CD4-positive, alpha-beta T cell treated with Interleukin-6 at 100 ng/mL for 8 hours (primary cell): ENCODE data around the gene PHLPP1.
"Not testable (repeated sequence)": the region's sequence is repeated elsewhere in the genome, so short reads cannot be mapped to it uniquely, and the experiment has no call there.

ENCODE experiments used
- DNase-seq: peaks from one replicate; pipeline ENCODE4 v3.0.0-alpha.2; 2020; ENCODE audit warnings: mixed read lengths, low spot score

PHLPP1 gene

DNA sequence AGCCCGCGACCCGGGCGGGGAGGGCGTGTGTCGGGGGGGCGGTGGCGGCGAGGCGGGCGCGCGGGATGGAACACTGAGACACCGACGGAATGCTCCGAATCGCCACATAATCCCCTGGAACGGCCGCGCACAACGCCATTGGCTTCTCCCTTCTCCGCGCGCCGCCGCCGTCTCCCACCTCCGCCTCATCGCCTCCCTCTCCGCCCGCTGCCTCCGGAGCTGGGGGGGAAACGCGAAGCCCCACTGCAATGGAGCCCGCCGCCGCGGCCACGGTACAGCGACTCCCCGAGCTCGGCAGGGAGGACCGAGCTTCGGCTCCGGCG is at the start of gene PHLPP1:
Gene PHLPP1, plus strand, starts transcription at position 106 of the 323 bp plus-strand sequence. Its CDS starts 143 bp downstream, at position 249.
- no peak for DNase-seq

DNA sequence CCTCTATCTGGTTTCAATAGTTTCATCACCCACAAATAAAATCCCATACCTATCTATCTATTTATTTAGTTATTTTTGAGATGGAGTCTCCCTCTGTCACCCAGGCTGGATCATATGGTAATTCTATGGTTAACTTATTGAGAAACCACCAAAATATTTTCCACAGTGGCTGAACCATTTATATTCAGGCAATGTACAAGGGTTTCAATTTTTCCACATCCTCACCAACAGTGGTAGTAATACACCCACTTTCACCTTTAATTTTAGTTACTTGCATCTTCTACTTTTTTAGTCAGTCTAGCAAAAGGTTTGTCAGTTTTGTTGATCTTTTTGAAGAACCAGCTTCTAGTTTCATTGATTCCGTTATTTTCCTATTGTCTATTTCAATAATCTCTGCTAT is 46.1 kb upstream of the PHLPP1 start:
- no peak for DNase-seq

DNA sequence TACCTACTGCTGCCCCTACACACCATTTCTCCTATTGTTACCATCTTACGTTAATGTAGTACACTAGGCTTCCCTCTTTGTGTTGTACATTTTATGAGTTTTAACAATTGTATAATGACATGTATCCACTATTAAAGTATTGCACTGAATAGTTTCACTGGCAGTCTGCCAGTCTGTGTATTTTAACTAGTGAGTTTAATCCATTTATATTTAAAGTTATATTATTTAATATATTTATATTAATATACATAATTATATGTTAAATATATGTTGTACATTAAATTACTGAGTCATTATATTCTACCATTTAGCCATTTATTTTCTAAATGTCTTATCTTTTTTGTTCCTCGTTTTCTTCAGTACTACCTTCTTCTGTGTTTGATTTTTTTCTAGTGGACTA is 44.8 kb upstream of the PHLPP1 start:
- DNase-seq = no peak

DNA sequence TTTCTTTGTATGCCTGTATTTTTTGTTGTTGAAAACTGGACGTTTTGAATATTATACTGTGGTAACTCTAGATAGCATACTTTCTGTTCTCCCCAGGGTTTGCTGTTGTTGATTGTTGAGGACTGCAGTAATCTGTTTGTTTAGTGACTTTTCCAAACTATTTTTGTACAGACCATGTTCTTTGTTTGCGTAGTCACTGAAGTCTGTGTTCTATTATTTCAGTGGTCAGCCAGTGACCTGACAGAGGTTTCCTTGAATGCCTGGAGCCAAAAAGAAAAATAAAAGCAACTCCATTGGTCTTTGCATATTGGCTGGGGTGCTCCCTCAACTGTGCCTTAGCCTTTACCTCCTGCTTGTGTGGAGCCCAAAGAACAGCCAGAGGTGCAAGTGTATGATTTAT is 42.7 kb upstream of the PHLPP1 start:
- no peak for DNase-seq

GRCh38 chr18:62678847-62679485 is 36.4 kb upstream of the PHLPP1 start:
- no peak for DNase-seq

- no peak for DNase-seq
Observed at GRCh38 chr18:62682371-62682770, 33.0 kb upstream of the PHLPP1 start.

DNA sequence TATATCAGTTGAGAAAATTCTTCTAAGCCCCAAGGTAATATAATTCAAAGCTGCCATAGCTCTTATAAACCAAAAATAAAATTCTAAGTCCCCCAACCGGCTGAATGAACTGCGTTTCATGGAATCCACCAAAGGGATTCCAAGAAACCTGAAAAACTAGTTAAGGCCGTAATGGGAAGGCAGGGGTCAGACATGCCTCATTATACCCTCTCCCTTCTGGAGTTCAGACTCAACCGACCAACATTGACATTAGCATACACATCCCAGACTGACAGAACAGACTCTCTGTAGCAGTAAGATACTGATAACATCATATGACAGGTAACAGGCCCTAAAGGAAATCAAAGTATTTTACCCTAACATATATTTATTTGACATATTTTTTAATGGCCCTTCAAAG is 31.4 kb upstream of the PHLPP1 start:
- no peak for DNase-seq

DNA sequence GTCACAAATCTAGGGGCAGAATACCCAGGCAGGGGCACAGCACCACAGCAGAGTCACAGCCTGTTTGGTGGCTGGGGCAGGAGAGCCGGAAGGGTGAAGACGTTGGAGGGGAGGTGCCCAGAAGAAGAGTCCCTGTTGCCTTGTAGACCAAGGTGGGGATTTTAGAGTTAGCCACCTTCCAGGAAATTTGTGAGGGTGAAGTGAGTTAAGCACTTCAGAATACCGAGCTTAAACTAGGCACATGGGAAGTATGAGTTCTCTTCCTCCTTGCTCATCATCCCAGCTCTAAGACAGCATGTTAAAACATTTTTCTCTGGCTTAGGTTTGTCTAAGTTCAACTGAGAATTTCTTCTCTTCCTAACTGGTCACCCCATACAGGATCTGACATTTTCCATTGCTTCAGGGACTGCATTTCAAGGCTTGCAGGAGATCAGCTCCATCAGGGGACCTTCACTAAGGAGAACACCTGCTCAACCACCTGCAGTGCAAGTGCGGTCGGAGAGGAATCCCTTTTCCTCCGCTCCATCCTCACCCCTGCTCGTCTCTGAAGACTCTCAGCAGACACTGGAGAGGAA is 26.5 kb upstream of the PHLPP1 start:
- no peak for DNase-seq

DNA sequence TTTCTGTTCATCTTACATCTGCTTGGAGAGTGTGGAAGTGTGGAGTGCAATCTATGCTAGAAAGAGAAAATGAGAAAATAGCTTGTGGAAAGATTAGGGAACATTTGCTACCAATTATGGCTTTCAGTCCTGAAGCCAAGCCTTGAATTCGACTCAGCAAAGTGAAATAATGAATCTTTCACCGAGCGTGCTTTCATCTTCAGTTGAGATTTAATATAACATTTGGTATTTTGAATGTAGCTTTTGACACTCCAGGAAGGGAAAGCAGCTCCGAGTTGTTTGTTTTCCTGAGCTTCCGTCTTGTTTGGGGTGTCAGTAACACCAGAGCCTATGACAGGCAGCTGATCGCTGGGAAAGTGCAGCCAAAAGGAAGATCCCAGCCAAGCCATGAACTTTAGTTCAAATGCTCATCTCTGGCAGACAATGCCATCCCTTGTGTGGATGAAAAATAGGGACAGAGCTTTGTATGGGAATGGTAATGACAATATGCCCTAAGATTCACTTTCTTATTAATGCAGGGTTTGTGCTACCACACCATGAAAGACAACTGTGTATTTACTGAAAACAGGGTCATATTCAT is 25.0 kb upstream of the PHLPP1 start:
- no peak for DNase-seq

DNA sequence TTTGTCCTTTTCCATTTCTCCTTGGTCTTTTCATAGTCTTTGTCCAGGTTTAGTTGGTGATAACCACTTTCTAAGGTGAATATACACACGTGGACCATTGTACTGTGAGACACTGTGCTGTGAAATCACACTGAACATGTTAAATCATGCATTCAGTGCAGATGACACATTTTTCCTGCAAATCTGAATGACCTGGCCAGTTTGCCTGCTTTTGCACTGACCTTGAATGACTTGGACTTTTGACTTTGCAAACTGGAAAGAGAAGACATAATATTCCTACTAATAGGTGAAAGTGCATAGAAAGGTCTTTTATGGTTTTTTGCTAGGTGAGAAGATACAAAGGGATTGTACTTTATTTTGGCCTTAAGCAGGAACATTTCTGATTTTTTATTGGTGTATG is 21.7 kb upstream of the PHLPP1 start:
- DNase-seq = no peak

DNA sequence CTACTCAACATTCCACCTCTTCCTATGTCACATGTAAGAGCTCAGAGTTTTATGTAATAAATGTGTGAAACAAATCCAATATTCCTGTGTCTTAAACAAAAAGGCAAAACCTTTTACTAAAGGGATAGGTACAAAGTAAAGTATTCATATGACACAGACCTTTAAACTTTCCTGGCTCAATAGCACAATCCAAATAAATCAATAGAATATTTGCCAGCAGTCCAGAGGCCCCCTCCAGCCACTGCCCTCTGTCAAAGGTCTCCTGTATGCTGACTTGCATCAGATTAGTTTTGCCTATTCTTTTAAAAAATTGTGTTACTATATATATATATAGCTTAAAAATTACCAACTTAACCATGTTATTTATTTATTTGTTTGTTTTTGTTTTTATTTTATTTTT is 17.7 kb upstream of the PHLPP1 start:
- DNase-seq = no peak

DNA sequence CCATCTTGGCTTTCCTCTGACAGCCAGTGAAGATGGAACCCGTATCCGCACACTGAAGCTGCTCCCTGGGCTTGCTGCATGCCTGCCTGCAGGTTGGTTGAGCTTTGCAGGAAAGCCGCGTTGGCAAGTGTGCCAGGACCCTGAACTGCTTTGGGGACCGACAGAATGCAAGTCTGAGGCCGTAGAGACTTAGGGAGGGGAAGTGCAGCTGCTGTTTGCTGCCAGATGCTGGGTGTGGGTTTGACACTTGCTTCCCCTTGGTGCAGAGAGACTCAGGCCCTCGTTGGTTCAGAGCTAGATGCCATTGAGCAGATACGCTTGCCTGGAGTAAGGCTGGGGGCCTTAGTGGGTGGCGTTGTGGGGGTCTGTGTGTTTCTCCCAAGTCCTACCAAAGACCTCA is 13.1 kb upstream of the PHLPP1 start:
- no peak for DNase-seq

DNA sequence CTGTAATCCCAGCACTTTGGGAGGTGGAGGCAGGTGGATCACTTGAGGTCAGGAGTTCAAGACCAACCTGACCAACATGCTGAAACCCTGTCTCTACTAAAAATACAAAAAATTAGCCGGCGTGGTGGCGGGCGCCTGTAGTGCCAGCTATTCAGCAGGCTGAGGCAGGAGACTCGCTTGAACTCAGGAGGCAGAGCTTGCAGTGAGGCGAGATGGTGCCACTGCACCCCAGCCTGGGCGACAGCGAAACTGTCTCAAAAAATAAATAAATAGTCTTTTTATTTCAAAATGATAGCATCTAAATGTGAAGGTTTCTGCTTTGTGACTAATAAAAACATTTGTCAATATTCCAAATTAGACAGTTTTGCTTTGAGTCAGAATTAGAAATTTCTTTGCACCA is 8.5 kb upstream of the PHLPP1 start:
- DNase-seq = not testable (repeated sequence)

GRCh38 chr18:62709908-62710307 is 5.4 kb upstream of the PHLPP1 start:
- DNase-seq = not testable (repeated sequence)

GRCh38 chr18:62710417-62710816 is 4.9 kb upstream of the PHLPP1 start:
- DNase-seq = no peak

- DNase-seq = no peak
Observed at GRCh38 chr18:62711781-62712180, 3.6 kb upstream of the PHLPP1 start.

DNA sequence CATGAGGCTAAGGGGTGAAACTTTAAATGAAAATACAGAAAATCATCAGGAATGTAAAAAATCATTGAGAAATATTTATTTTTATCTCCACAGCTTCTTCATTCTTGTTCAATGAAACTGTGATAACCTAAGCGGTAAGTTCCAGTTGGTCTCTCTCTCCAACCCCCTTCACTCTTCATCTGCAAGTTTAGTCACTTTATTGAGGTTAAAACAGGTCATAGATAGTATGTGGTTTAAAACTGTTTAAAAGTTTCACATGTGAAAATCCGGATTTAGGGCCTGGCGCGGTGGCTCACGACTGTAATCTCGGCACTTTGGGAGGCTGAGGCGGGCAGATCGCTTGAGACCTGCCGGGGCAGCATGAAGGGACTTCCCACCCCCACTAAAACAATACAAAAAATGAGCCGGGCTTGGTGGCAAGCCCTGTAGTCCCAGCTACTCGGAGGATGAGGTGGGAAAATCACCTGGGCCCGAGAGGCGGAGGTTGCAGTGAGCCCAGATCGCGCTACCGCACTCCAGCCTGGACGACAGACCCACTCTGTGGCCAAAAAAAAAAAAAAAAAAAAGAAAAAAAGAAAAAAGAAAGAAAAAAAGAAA is 1.6 kb upstream of the PHLPP1 start:
- no peak for DNase-seq

DNA sequence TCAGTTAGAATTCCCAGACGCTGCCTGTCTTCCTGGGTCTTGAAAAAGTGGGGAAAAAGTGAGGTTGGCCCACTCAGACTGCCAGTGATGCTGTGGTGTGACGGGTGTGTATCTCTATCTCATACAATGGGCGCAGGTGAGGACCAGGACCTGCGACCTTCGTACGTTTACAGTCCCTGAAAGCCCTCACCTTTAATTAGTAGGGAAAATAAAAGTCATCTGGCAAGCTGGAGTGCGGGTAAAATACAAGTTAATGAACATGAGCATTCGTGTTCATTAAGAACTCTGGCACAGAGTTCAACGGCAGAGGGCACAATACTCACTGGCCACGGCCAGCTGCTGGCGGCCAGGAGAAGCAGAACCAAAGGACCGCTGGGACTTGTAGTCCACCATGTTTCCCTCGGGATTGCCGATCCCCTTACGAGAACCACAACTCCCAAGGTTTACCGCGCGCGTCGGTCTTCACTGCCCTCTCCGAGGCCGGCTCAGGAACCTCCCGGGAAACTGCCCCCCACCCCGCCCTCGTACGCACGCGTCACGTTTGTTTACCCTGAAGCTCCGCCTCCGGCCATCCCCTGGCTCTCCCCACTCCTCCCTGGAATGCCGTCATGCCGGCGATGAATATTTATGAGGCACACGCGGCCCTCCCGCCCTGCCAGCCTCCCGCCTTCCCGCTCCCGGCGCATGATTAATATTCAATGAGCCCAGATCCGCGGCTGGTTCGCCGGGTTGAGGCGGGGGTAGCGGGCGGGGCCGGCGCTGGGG is 488 bp upstream of the PHLPP1 start:
- peak; percentile 97 for DNase-seq

- DNase-seq = peak; percentile 41
Observed at GRCh38 chr18:62715759-62716615, 646 bp downstream of the PHLPP1 start.

- peak; percentile 10 for DNase-seq
Observed at GRCh38 chr18:62716619-62717168, 1.4 kb downstream of the PHLPP1 start.

DNA sequence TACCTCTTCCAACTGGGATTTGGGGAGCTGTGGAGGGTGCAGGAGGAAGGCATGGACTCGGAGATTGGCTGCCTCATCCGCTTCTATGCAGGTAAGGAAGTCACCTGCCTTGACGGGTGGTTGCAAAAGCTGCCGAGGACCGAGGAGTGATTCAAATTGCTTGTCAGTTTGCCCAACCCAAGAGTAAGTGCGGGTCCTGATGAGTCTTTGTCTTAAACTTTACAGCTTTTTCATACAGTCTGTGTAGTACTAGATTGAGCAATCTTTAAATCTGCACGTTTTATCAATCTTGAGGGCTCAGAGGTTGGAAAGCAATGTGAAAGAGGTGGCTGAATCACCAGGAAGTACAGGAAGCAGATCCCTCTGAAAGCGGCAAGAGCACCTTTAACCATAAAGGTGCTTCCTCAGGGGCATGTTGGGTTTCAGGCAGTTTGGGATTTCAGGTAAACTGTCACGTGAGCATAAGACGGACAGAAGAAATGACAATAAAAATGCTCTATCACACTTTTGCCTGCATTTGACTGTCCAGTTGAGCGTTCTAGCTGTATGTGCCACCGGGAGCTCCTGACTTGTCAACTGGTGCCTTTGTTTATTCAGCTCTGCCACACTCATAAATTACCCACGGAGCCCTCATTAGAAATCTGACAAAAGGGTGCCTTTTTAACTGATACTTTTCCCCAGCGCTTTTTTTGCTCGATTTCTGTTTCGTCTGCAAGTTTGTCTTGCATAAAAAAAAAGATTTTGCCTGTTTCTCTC is 2.0 kb downstream of the PHLPP1 start:
- DNase-seq = peak; percentile 48
